CD4-positive, alpha-beta T cell treated with Interleukin-17A for 4 hours (primary cell): ENCODE data around the gene ZFYVE28.

Source experiments
- DNase-seq: peaks from one replicate; pipeline ENCODE4 v3.0.0-alpha.2; 2020; ENCODE audit warnings: mixed read lengths

The ZFYVE28 gene

GRCh38 chr4:2365054-2365912 is 53.2 kb downstream of the ZFYVE28 start:
- no peak for DNase-seq

GRCh38 chr4:2364654-2365053 is 53.8 kb downstream of the ZFYVE28 start:
- DNase-seq, result peak; percentile 73

DNA sequence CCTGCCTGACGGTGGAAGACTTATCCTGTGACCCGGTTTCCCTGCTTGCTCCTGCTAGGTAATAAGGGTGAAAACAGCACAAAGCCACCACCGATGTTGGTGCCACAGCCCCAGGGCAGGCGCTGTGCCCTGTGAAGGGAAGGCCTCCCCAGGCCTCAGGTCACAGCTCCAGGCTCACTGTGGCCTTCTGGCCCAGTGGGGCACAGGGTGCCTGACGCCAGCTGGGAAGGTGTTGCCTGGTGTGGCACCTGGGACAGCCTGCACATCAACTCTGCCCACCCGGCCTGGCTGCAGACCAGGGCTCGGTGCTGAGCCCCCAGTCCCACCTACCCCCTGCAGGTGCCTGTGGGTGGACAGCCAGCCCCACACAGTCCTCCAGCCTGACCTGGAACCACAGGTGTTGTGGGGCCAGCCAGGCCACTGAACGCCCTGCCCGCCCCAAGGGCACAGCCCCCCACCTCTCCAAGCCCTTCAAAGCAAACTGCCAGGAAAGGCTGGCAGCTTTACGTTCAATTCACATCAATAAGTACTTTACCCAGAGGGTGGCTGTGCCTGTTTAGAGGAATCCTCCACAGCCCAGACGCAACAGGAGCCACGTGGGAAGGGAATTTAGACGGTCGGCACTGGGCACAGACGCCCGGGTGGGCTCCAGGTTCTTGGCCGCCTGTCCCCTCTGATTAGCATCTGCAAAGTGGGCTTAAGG is 54.3 kb downstream of the ZFYVE28 start:
- DNase-seq, result no peak

DNA sequence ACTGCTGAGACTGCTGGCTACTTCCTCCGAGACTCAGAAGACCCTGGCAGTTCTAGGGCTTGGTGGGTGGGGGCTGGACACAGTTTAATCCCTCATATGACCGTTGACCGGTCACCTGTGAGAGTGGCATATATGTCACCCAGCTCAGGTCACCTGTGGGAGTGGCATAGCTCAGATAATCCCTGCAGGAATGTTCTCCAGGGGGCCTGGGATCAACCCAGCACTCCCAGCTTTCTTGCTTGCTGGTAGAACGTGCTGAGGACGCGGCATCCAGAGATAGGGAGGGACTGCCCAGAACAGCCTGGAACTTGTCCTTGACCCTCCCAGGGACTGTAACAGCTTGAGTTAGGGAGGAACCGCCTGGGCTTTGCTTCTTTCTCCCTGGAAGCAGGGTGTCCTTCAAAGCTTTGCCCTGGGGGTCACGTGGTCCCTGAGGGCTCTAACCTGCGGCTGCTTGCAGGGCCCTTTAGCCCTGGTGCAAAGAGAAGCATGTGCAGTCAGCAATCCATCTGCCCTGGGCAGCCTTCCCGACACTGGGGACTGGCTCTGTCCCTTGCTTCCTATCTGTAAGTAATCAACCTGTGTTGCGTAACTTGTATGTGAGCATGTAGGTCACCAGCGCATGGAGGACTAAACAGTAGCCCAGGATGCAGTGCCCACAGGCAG is 55.3 kb downstream of the ZFYVE28 start:
- no peak for DNase-seq

GRCh38 chr4:2362266-2363055 is 56.0 kb downstream of the ZFYVE28 start:
- DNase-seq, result no peak

GRCh38 chr4:2361366-2362265 is 56.8 kb downstream of the ZFYVE28 start:
- DNase-seq, result no peak

- DNase-seq, result no peak
Measured at GRCh38 chr4:2360396-2360730, 58.1 kb downstream of the ZFYVE28 start.

- DNase-seq, result no peak
Measured at GRCh38 chr4:2359591-2360395, 58.7 kb downstream of the ZFYVE28 start.

DNA sequence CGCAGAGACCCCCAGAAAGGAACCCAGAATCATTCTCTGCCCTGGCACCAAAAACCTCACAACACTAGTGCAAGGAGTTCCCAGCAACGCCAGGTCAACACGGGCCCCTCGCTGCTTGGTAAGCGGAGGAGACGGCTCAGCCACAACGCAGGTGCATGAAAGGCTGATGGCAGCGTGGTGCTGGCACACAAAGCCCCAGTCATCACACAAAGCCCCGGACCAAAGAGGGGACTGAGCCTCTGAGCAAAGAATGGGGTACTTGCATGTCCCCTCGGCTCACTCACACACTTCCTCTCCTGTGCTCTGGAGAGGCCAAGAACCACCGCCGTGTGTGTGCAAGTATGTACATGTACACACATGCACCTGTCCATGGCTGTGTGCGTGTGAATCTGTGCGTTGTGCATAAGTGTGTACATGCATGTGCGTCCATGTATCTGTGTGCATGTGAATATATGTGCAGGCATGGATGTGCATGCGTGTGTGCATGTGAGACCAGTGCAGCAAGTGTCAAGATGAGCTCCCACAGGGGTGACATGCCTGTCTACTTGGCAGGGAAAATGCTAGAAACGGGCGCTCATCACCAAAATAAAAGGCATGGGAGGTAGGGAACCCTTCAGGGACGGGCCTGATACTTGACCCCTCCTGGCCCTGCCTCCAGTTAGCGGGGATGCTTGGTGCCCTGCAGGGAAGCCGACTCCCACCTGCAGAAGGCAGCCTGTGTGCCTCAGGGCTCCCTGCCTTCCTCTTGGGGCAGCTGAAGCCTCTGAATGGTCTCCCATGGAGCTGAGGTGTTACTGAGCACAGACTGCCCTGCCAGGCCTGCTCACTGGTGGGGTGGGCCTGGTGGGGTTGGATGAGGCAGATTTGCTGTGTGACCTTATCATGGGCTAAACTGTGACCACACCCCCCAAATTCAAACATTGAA is 60.4 kb downstream of the ZFYVE28 start:
- DNase-seq, result no peak

- DNase-seq, result no peak
Measured at GRCh38 chr4:2356123-2357069, 62.0 kb downstream of the ZFYVE28 start.

- DNase-seq, result no peak
Measured at GRCh38 chr4:2354760-2355159, 63.7 kb downstream of the ZFYVE28 start.

DNA sequence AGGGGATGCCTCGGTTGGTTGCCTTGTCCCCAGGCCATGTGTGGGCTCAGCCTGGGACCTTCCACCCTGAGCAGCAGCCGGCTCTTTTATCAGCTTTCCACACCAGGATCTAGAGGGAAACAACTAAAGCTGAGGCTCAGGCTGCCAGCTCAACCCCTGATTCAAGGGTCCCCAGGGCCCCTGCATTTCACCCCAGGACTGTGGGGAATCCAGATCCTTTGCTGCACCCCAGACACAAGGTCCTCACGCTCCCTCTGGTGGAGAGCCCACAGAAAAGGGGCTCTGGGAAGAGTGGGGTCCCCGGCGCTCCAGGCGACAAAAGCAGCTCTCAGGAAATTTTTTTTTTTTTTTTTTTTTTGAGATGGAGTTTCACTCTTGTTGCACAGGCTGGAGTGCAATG is 64.3 kb downstream of the ZFYVE28 start:
- peak; percentile 59 for DNase-seq

- no peak for DNase-seq
Measured at GRCh38 chr4:2353222-2354107, 65.0 kb downstream of the ZFYVE28 start.

- no peak for DNase-seq
Measured at GRCh38 chr4:2352729-2353221, 65.7 kb downstream of the ZFYVE28 start.

DNA sequence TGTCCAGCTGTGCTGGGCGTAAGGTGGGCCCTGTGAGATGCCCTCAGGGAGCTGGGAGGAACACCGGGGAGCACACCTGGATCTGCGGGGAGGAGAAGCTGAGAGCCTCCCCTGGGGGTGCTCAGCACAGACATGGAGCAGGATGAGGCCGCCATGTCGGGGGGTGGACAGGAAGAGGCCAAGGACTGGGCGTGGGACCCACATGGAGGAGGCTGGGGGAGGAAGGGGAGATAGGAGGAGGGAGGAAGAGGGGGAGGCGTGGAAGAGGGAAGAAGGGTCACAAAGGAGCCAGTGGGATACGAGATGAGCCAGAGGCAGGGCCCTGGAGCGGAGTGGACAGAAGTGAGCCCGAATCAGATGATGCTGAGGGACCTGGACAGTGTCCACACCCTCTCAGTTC is 66.3 kb downstream of the ZFYVE28 start:
- DNase-seq, result no peak

DNA sequence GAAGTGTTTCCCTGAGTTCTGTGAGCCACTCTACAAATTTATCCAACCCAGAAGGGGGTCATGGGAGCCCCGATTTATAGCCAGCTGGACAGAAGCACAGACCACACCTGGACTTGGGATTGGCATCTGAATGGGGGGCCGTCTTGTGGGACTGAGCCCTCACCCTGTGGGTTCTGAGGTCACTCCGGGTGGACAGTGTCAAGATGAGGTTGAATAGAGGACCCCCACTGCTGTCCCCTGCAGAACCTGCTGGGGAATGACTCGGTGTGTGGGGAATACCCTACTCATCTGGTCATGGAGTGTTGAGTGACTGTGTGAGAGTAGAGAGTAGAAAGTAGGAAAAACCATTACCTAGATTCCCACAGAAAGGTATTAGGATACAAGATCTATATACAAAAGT is 67.5 kb downstream of the ZFYVE28 start:
- no peak for DNase-seq

GRCh38 chr4:2348786-2349185 is 69.7 kb downstream of the ZFYVE28 start:
- DNase-seq, result no peak
